HG03571 (cell line): ENCODE results near the gene VIPR1.
"Not testable (repeated sequence)": the region's sequence is repeated elsewhere in the genome, so short reads cannot be mapped to it uniquely, and the experiment has no call there.

Experiments
- ATAC-seq: cut with Tn5 transposase; IDR thresholded peaks from one replicate; pipeline ENCODE4 v1.9.1; 2021; ENCODE audit not compliant: unreplicated experiment

VIPR1 gene

DNA sequence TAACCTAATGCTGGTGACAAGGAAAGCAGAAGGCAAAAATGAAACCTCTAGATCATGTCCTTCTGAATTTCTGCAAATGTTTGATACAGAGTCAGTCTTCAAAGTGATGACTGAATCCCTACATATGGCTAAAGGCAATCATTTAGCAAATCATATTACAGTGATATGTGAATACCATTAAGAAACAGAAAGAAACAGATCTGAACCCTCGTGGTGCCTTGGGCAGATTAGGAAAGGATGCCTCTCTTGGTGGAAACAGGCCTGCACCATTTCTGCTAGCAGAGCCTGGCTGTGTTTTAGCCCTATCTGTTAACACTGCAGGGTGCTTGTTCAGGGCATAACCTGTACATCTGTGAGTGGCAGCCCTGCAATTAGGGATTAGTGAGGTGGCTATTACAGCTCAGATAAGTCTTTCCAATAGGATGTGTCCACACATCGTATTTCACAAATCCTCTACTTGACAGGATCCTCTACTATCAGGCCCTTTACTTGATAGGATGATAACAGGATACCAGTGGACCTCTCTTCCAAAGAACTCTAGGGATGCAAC lies 67.2 kb downstream of the VIPR1 start:
- no peak for ATAC-seq

- no peak for ATAC-seq
These were observed 69.8 kb downstream of the VIPR1 start for GRCh38 chr3:42572278-42572677.

- no peak for ATAC-seq
These were observed 72.8 kb downstream of the VIPR1 start for GRCh38 chr3:42575137-42575741.

DNA sequence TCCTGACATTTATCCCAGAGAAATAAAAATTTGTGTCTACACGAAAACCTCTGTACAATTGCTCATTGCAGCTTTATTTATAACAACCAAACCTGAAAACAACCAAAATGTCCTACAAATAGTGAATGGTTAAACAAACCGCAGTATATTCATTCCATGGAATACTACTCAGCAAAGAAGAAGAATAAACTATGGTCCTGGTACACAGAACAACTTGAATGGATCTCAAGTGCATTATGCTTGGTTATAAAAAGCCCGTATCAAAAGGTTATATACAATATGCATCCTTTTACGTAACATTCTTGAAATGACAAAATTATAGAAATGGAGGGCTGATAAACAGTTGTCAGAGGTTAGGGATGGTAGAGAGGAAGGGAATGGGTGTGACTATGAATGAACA lies 75.6 kb downstream of the VIPR1 start:
- ATAC-seq, result no peak

DNA sequence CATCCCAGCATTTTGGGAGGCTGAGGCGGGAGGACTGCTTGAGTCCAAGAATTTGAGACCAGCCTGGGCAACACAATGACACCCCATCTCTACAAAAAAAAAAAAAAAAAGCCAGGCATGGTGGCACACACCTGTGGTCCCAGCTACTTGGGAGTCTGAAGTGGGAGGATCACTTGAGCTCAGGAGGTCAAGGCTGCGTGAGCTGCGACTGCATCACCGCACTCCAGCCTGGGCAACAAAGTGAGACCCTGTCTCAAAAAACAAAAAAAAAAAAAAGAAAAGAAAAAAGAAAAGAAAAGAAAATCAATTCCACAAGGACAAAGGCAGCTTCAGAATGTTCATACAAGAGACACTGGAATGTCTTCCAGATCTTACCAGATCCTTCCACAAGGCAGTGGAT lies 76.9 kb downstream of the VIPR1 start:
- ATAC-seq, result not testable (repeated sequence)

DNA sequence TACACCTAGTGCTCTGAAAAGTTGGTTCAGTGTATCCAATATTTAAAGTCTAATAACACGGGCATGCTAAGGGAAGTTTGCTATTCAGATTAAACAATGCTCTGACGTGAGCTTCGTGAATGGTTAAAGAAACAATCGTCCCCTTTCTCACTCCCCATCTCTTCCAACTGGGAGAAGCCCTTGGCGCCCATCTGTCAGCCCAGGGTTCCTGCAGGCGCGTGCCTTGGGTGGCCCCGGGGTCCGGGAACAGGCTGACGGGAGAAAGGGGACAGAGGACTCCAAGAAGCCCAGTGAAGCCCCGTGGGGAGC lies 78.9 kb downstream of the VIPR1 start:
- ATAC-seq, result no peak

DNA sequence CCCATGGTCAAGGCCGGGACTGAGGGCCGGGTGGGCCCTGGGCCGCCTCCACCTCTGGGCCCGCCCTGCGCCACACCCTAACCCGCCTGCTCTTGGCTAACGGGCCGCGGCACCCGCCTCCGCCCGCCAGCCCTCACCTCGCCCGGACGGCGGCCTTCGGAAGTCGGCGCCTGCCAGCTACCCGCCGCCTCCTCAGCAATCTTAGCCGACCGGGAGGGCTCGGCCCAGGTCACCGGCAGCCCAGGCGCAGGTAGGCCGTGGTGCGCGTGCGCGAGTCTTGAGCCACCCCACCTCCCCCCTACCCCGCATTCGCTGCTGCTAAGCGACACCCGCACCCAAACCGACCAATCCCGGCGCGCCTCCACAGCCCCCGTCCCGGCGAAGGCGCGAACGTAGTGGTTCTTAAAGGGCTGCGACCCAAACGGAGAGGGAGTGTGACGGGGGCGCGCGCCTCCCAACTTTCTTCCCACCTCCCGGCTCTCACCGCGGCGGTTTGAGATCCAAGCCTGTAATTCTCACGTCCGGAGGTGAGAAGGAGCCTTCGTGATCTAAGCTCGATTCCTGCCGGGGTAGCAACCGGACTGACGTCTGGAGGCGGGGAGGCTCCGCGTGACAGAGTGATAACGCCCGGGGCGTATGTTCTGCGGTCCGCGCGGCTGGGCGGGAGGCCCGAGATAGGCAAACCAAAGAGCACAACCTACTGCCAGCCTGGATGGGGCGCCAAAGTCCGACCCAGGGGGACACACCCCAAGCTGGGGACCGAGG lies 79.4 kb downstream of the VIPR1 start, which contains the start of gene SEC22C:
SEC22C (minus strand) TSS at position 259 of the 765 bp plus-strand sequence. CDS start 12,921 bp downstream, outside the sequence.
- peak; percentile 88 for ATAC-seq

DNA sequence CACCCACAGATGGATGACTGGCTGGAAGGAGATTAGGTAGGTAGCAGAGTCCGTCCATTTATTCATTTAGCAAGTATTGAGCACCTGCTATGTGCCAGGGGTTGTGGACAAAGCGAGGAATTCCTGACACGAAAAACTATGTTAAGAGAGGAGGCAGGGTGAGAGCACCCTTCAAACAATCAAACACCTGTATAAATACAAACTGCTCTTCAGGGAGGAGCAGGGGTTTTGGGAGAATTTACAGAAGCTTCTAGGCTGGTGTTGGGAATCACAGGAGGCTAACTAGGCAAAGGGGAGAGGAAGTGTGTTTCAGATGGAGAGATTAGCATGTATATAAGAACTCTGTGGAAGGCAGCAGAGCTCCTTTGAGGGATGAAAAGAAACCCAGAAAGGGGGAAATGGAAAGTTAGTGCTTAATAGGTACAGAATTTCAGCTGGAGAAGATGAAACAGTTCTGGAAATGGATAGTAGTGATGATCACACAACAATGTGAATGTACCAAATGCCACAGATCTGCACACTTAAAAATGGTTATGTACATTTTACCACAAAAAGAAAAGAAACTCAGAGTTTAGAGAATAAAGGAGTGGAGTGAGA lies 80.1 kb downstream of the VIPR1 start:
- no peak for ATAC-seq
